GM21786 (cell line): ENCODE measurements around the gene AURKA.

Source experiments
- ATAC-seq: cut with Tn5 transposase; IDR thresholded peaks from one replicate; pipeline ENCODE4 v1.9.1; 2021; ENCODE audit not compliant: unreplicated experiment

The AURKA gene

DNA sequence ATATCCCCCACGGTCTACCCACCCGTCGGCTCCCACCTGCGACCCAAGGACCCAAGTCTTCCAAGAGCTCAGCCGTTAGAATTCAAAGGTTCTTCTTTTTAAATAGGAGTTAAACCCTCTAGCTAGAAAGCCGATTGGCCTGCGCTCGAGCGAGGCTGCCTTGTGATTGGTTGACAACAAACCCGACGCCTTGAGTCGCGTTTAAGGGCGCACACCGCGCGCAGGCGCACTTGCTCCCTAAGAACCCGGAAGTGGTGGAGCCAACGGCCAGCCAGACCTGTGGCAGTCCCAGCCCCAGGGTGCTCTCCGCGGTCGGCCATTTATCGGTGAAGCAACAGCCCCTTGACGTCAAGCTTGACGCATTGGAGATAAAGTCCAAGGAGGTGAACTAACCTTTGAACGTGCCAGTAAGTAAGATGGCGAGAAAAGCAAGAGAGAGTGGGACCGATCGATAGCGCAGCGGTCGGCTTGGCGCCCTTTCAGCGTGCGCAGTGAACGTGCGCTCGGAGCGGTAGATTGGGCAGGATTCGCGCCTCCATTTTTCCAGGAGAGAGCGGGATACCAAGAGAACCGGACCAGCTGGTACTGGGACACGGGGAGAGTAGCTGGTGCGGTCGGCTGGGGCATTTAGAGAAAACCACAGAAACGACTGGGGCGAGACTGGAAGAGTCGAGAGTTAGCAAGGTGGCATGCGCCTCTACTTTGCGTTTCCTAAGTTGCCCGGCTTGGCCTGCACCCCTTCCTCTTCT lies at the start of gene AURKA, which contains the start of gene CSTF1:
Gene AURKA, minus strand, starts transcription at position 84 of the 749 bp plus-strand sequence. CDS start 4,018 bp downstream, outside the sequence.
Gene CSTF1, plus strand, starts transcription at position 514 of the 749 bp plus-strand sequence. CDS start 2,908 bp downstream, outside the sequence.
- peak; percentile 94 for ATAC-seq

DNA sequence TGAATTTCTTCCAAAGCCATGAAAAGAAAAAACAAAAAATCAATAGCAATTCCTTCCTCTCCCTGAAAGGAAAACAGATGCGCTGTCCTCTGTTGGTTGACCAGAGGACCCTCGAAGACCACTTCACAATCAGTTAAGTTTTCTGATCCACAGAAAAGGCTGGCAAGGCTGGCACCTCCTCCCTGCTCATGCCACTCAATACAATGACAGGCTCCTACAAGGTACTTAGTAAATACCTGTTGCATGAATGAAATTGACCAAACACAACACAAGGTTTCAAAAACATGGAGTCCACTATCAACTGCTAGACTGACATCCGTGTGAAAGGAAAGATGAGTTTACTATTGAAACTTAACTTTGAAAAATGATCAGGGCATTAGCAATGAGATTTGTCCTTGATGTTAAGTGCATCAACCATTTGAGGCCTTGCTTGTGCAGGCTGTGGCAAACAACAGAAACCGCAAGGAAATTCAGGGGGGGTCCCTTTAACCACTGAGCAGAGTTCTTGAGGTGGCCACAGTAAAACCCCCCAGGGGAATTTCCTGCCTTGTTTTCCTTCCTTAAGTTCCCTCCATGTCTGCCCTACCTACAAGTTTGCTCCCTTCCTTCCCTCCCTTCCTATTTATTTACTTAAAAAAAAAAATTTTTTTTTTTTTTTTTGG lies 48.5 kb upstream of the AURKA start:
- ATAC-seq, result peak; percentile 82

DNA sequence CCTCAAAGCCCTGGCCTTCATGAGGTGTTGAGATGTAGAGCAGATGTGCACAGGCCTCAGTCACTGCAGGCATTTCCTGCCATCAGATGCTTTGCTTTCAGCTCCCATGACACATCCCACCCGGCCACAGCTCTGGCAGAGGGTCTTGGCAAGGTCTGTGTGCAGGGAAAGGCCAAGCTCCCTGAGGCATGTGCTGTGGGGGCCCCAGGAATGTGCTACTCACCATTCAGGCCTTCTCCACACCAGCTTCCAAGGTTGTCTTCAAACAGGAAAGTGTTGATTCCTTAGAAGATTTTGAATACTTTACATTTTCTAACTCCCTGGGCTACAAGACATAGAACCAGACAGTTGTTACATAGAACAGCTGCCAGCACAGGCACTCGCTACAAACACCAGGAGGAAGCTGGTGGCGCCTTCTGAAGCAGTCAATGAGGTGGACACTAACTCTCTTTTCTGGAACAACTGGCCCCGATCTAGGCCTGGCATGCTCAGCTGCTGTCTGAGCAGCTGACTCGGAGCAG lies 47.8 kb upstream of the AURKA start:
- ATAC-seq, result no peak

DNA sequence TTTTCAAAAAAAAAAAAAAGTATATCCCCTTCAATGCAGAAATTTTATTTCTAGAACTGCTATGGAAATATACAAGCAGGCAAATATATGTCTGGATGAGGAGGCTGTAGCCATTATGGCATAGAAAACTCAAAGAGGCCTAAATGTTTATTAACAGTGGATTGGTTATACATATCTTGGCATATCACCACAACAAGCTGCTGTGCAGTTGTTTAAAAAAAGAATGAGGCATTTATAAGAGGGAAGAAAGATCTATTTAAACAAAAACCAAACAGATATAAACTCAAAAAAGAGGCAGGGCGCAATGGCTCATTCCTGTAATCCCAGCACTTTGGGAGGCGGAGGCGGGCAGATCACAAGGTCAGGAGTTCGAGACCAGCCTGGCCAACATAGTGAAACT lies 46.3 kb upstream of the AURKA start:
- no peak for ATAC-seq

DNA sequence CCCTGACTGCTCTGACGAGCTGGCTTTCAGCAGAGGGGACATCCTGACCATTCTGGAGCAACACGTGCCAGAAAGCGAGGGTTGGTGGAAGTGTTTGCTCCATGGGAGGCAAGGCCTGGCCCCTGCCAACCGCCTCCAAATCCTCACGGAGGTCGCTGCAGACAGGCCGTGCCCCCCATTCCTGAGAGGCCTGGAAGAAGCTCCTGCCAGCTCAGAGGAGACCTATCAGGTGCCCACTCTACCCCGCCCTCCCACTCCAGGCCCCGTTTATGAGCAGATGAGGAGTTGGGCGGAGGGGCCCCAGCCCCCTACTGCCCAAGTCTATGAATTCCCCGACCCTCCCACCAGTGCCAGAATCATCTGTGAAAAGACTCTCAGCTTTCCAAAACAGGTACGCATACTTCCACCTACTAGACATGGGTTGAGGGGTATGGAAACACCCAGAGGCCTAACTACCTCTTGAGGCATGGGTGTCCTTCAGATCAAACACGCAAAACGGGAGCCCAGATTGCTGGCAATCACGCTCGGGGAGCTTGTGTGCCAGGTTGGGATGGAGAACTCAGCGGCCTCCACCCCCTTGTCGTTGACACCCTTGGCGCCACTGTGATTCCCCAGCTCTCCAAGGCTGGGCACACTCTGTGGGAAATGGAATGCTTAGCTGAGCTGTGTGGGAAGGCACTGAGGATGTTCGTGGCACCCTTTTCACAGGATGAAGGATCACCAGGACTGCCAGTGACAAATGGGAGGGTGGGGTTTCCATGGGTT lies 45.4 kb upstream of the AURKA start:
- ATAC-seq, result no peak

DNA sequence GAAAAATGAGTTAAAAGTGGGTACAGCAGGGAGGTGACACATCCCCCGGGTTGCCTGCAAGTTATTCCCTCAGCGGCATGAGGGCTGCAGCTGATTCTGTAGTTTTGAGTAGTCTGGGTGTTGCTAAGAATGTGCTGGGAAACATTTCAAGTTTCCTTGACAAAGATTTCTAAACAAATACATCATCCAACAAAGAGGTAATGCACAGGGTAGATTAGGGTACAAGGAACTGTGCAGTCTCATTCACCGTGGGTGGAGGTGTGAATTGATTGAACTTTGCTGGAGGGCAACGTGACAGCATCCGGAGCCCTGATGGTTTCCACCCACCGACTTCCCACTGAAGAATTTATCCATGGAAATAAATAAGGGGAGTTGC lies 41.9 kb upstream of the AURKA start:
- no peak for ATAC-seq

DNA sequence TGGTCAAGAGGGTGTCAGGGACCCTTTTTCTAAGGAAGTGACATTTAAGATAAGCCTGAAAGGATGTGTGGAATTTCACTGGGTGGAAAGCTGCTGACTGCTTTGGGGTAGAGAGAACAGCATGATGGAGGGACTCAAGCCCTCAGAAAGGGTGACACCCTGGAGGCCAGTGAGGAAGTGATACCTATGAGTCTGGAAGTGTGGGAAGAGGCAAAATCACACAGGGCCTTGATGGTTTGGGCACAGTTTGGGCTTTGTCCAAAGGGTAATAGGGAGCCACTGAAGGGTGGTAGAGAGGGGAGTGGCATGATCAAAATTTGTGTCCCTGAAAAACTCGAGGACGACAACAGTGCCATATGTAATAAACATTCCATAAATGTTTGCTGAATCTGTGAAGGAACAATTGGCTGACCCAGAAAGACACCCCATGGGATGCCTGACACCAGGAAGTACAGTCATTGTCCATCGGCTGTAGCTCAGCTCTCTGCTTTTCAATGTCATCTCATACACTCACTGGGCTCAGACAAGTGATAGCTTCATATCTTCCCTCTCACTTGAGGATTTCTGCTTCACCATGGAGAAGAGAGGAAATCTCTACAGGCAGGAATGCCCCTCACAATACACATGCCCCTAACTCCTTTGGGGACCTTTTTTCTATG lies 41.3 kb upstream of the AURKA start:
- no peak for ATAC-seq

DNA sequence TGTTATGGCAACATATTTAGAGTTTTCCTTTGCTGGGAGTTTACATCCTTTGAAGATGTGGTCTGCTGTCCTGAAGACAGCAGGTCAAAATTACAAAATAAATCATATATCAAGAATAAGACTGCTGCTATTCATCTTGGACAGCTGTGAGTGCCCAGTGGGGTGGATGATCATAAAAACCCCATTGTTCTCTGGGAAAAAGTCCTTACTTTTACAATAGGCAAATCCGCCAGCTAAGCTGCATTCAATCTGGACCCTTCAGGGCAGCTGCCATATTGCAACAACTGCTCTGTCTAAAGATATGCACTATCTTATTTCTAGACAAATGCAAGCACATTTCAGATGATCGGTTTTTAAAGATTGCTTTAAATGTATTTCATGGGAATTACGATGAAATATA lies 39.5 kb upstream of the AURKA start:
- no peak for ATAC-seq

DNA sequence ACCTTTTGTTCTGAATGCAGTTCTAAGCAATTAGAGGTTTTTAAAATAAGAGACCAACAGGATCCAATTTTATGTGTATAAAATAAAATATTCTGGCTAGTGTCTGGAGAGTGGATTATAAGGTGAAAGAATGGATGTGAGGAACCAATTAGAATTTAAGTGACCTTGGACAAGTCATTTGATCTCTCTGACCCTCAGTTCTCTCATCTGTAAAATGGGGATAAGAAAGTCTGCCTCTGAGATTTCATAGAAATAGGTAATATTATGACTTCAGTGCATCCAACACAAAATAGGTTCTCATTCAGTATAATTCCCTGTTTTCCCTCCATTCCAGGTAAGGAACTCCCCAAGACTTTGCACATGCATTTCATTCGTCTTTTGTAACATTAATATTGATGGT lies 38.9 kb upstream of the AURKA start:
- ATAC-seq, result no peak

DNA sequence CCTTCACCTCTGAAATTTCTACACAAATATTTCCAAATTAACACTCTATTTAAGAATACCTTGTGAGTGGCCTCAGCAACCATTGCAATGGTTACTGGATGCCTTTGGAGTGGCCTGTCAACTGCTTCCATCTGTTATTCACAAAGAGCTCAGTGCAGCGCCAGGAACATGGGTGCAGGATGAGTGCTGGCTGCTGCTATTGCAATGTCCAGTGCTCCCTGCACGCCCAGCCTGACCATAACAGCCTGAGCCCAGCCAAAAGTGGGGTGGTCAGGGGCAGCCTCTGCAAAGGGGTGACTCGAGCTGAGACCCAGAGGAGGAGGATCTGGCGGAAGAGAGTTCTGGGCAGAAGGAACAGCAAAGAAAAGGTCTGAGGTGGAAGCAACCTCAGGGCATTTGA lies 38.4 kb upstream of the AURKA start:
- ATAC-seq, result no peak

DNA sequence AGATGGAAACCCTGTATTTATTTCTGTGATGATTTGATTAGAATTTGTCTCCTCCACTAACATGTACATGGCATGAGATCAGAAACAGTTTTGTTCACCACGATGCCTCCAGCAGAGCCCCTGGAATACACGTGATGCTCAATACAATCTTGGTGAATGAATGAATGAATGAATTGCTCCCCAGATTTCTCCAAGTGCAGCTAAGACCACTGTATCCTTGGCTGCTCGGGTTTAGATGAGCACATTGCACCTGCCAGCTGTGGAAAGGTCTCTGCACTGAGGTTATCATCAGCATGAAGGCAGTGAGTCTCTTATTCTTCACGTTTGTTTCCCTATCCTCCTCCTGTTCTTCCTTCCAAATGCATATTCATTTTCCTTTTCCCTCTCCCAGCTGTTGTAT lies 37.9 kb upstream of the AURKA start:
- no peak for ATAC-seq

DNA sequence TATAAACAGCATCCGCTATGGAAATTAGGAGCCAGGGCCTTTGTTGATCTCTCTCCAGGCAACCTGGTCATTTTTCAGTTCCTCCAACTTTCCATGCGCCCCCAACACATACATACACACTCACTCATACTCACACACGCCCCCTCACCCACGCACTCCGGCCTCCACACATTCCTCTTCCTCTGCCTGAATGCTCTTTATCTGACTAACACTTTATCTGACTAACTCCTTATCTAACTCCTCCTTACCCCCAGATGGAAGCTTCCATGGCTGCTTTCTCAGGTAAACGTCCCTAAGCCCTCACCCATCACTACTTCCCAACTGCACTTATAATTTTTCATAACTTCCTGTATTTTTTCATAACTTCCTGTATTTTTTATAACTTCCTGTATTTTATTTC lies 37.5 kb upstream of the AURKA start:
- ATAC-seq, result no peak

DNA sequence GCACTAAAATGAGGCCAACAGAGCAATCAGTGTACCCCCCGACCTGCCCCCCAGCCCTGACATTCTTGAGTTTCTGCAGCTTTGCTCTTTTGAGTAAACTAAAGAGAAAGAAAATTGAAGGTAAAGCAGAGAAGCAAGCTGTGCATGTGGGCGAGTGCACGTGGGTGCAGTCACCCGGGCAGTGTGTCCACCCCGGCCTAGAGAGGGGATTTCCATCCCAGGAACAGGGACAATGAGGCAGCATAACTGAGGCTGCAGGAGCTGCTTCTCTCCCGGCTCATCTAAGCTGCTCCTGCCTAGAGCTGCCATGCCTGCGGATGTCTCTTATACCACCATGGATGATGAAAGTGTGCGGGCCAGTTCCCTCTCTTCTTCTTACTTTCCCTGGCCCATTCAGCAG lies 36.9 kb upstream of the AURKA start:
- ATAC-seq, result no peak

DNA sequence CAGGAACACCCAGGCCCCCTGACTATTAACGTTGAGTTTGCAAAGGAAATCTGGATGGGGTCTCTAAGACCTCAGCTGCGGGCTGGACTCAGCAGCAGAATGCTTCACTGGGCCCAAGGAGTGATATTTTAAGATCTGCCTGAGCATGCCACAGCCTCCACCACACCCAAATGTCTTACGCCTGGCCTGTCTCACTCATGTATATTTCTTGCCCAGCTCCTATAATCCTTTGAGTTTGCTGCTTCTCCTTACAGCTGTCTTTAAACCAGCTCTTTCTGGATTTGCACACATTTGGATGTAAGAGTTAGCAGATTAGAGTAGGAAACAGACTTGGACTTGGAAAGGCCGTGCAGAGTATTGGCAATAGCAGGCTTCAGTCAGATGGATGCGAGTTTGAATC lies 36.4 kb upstream of the AURKA start:
- no peak for ATAC-seq

DNA sequence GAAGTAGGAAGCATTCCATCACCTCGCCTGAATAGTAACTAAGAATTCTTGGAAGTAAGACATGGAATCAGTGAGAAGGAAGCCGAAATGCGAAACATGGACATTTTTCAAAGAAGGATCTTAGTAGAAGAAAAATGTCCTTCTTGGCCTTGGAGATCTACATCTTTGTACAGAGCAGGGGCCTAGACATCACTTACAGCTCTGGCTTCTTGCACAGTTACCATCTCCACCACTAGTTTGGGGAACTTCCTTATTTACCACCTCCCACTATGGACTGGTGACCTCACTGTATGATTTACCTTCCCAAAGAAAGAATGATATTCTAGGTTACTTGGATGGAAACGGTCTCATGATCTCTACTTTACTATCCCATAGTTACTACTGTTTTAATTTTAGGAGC lies 35.8 kb upstream of the AURKA start:
- ATAC-seq, result no peak

DNA sequence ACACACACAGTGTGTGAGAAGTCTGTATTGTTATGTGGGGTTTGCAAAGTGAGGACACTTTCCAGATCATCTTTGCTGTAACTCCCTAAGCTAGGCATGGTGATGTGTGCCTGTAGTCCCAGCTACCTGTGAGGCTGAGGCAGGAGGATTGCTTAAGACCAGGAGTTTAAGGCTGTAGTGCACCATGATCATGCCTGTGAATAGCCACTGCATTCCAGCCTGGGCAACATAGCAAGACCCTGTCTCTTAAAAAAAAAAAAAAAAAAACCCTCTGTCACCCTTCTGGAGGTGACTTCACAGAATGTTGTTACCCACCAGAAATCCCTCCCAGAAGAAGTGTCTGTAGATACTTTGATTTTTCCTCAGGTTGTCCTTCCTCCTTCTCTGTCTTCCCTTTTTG lies 34.9 kb upstream of the AURKA start:
- no peak for ATAC-seq

DNA sequence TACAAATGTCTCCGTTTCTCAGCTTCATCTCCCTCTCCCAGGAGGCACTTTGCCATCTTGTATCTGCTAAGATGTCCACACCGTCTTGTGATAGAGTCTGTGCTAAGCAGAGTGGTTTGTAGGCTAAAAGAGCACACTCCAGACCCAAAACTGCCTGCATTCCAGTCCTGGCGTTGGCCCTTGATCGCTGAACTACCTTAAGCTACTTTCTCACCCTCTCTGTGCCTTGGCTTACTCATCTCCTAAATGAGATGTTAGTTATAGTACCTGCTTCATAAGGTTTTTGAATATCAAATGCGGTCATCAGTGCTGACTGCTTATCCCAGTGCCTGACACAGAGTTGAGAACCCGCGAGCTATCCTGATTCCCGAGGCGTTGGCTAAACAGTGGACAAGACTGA lies 34.0 kb upstream of the AURKA start:
- ATAC-seq, result no peak

DNA sequence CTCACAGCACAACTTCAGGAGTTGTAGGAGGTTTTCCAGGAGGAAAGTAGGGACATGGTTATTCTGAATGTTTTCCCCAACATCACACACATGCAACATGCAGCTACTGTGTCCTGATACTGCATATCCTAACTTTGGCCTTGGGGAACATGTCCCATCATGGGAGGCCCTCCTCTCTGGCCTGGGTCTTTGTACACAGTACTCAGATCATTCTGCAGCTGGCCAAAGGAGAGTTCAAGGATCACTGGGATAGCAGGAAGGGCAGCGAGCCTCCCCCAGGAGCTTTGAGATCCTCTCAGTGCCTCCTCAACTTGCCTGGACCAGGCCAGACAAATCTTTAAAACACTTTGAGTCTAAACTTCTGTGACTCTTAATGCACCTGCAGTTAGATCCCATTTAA lies 32.9 kb upstream of the AURKA start:
- no peak for ATAC-seq

DNA sequence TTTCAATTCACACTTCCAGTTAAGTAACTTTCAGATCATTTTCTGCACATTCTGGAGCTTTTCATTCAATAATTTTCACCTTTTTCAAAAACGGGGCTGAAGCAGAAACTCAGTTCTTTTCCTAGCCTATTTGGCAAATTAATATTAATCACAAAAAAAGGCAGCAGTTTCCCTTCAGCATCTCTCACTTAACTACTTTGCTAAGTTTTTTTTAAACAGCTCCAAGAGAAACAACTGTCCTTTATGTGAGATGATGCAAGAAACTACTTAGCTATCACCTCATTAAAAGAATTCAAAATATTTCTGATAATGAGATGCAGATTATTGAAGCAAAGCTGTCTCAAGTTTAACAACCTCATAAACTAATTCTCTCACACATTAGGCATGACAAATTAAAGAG lies 31.9 kb upstream of the AURKA start:
- no peak for ATAC-seq

DNA sequence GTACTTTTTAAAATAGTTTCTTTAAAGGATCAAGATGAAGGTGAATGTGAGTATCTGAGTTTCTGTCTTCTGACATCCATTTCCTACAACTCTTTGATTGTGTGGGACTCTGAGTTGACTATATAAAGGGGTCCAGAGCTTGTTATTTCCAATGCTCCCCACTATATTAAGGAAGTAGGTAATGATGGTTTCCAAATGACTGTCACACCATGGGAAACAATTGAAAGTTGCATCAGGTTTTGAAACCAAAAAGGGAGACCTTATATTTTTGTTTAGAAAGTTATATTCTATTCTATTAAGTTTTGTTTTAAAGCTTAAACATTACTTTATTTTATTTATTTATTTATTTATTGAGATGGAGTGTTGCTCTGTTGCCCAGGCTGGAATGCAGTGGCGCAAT lies 31.2 kb upstream of the AURKA start:
- ATAC-seq, result no peak

DNA sequence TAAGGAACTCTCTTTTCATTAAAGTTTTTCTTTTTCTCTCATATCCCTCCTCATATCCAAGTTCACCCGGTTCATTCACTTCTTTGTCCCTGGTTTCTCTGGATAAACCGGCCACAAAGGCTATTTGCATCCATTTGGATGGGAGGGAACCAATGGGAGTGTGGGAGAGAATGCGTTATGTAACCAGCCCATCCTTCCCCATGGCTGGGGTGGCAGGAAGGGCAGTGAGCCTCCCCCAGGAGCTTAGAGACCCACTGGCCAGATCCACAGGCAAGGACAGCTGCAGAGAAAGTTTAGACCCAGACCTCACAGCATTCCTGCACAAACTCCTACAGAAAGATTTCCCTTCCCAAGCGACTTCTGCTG lies 30.8 kb upstream of the AURKA start:
- no peak for ATAC-seq
